HepG2 (cell line): ENCODE data around the gene TMEM19. TPM values are rescaled to one million over a fixed set of nuclear protein-coding genes. Genes with fewer than 3 reads are reported as not detected.

ENCODE experiments used
- ATAC-seq: fragments of 200-7000 bp; cut with Tn5 transposase; 3 replicates; pipeline ENCODE4 v1.9.1; 2020; ENCODE audit warnings: mild to moderate bottlenecking, moderate library complexity
- BruUV-seq: library from RNA; stranded (reverse); fragments of 400-500 nt; replicated peaks from 2 replicates; lab custom pipeline; 2021; lab: Mats Ljungman, UMichigan
- CTCF ChIA-PET: fragments of 300-600 bp; formaldehyde crosslinking; extraction: SDS; loops from one replicate; lab custom pipeline; 2021; ENCODE audit warnings: low total read pairs, inconsistent platforms, low intra/inter-chr PET ratio; lab: Yijun Ruan, JAX
- POLR2A ChIA-PET: fragments of 350-600 bp; sonication (Branson Sonifier 250); formaldehyde crosslinking; loops from one replicate; lab custom pipeline; 2020; ENCODE audit warnings: antibody characterized with exemption, inconsistent platforms; lab: Yijun Ruan, JAX
- DNase-seq: peaks from one replicate; pipeline ENCODE4 v3.0.0-alpha.2; 2015; ENCODE audit warnings: low spot score
- FAIRE-seq: peaks from 3 replicates; lab custom pipeline; 2011; peaks lifted over from hg19 to GRCh38; lab: Jason Lieb, UNC
- H2AFZ ChIP-seq: one replicate; pipeline ENCODE4 v1.6.1; 2011; ENCODE audit warnings: low read length, inconsistent platforms
- H3K27ac ChIP-seq: fragments of 300-600 bp; 3 replicates; pipeline ENCODE4 v1.8.0; 2011; ENCODE audit warnings: mixed run types, mild to moderate bottlenecking, mixed read lengths, low read length, inconsistent platforms; ENCODE audit not compliant: insufficient read depth; ENCODE audit errors: extremely low read length
- H3K27me3 ChIP-seq, 2 experiments: fragments of 200-600 bp in 1 of 2; 2 replicates in 1 of 2; 3 replicates in 1 of 2; pipeline versions ENCODE4 v1.6.0 to v1.8.0; 2011; ENCODE audit warnings: low read length in 2 of 2, mild to moderate bottlenecking in 2 of 2, moderate library complexity in 2 of 2, inconsistent platforms in 1 of 2; ENCODE audit not compliant: insufficient read depth in 2 of 2, control insufficient read depth in 1 of 2
- H3K36me3 ChIP-seq, 2 experiments: fragments of 200-600 bp in 1 of 2; replicated peaks in 1 of 2; 2 replicates in 1 of 2; 3 replicates in 1 of 2; pipeline versions ENCODE4 v1.5.1 to v1.8.0; 2011; ENCODE audit warnings: low read length in 2 of 2, inconsistent platforms in 1 of 2; ENCODE audit not compliant: insufficient read depth in 2 of 2, control insufficient read depth in 1 of 2
- H3K4me1 ChIP-seq: 2 replicates; pipeline ENCODE4 v1.5.1; 2012; ENCODE audit warnings: low read length, inconsistent platforms; ENCODE audit not compliant: insufficient read depth
- H3K4me2 ChIP-seq: 2 replicates; pipeline ENCODE4 v1.6.0; 2011; ENCODE audit warnings: low read depth, low read length, inconsistent platforms
- H3K4me3 ChIP-seq, 3 experiments: fragments of 200-600 bp in 1 of 3; sonication (generic), shearing (Covaris generic) in 1 of 3; replicated peaks in 1 of 3; 2 replicates each; pipeline ENCODE4 v1.5.1; 2011 to 2016; ENCODE audit warnings: low read length in 3 of 3, inconsistent platforms in 2 of 3, low read depth in 2 of 3, mild to moderate bottlenecking in 2 of 3, control low read depth in 1 of 3, mixed read lengths in 1 of 3; ENCODE audit not compliant: insufficient read depth in 1 of 3
- H3K79me2 ChIP-seq: one replicate; pipeline ENCODE4 v1.6.1; 2011; ENCODE audit warnings: low read length, inconsistent platforms; ENCODE audit not compliant: insufficient read depth
- H3K9ac ChIP-seq: 2 replicates; pipeline ENCODE4 v1.6.0; 2011; ENCODE audit warnings: mild to moderate bottlenecking, low read depth, low read length, inconsistent platforms; ENCODE audit not compliant: insufficient read depth
- H3K9me3 ChIP-seq: 2 replicates; pipeline ENCODE4 v1.5.1; 2012; ENCODE audit warnings: mild to moderate bottlenecking, low read length
- H4K20me1 ChIP-seq: 2 replicates; pipeline ENCODE4 v1.6.0; 2011; ENCODE audit warnings: inconsistent platforms, mild to moderate bottlenecking, low read length, moderate library complexity; ENCODE audit not compliant: insufficient read depth
- AGO2 ChIP-seq: fragments of 200-400 bp; formaldehyde crosslinking; optimal IDR thresholded peaks from 2 replicates; pipeline ENCODE3; 2017; ENCODE audit warnings: mild to moderate bottlenecking, low read depth, low read length, moderate library complexity
- HMGXB4 ChIP-seq, 2 experiments: sonication (generic) in 1 of 2; formaldehyde crosslinking in 1 of 2; IDR thresholded peaks; 2 replicates each; pipeline versions ENCODE4 v1.4.0 to v1.6.1; 2018 to 2020; ENCODE audit warnings: missing genetic modification reagents in 2 of 2, borderline replicate concordance in 1 of 2, low read depth in 1 of 2, mild to moderate bottlenecking in 1 of 2, missing biosample characterization in 1 of 2
- MTERF4 ChIP-seq: sonication (generic); formaldehyde crosslinking; IDR thresholded peaks from 2 replicates; pipeline ENCODE4 v1.8.0; 2023; ENCODE audit warnings: mild to moderate bottlenecking, missing genetic modification reagents
- PBX3 ChIP-seq: sonication (generic); formaldehyde crosslinking; IDR thresholded peaks from 2 replicates; pipeline ENCODE4 v1.8.1; 2023; ENCODE audit warnings: missing genetic modification reagents, inconsistent platforms, borderline replicate concordance
- TMF1 ChIP-seq: sonication (generic); formaldehyde crosslinking; IDR thresholded peaks from 2 replicates; pipeline ENCODE4 v1.8.1; 2022; ENCODE audit warnings: low read depth, missing genetic modification reagents
- ZNF329 ChIP-seq: sonication (generic); formaldehyde crosslinking; IDR thresholded peaks from 2 replicates; pipeline ENCODE4 v1.9.0; 2021; ENCODE audit warnings: low read depth, mild to moderate bottlenecking, missing genetic modification reagents
- ZNF576 ChIP-seq: sonication (generic); formaldehyde crosslinking; IDR thresholded peaks from 2 replicates; pipeline ENCODE4 v1.4.0; 2020; ENCODE audit warnings: mild to moderate bottlenecking, missing genetic modification reagents
- ZNF597 ChIP-seq: sonication (generic); formaldehyde crosslinking; IDR thresholded peaks from 2 replicates; pipeline ENCODE4 v1.5.0; 2020; ENCODE audit warnings: missing genetic modification reagents
- ZNF703 ChIP-seq: sonication (generic); formaldehyde crosslinking; IDR thresholded peaks from 2 replicates; pipeline ENCODE4 v1.5.1; 2020; ENCODE audit warnings: missing genetic modification reagents, mild to moderate bottlenecking, moderate library complexity, borderline replicate concordance
- WGBS: methylation state at CpG from one replicate; pipeline ENCODE4 v1.1.6; 2017; ENCODE audit warnings: low lambda C conversion rate; 5-methylcytosine and 5-hydroxymethylcytosine counted together
- in situ Hi-C: cut with HindIII; loops from 2 replicates; pipeline ENCODE4 v1.10.0; 2017; ENCODE audit warnings: low pct_unique_long_range_greater_than_20kb; ENCODE audit not compliant: extremely low pct_ligation_motif_present
- intact Hi-C: fragments of 100-400 bp; cut with micrococcal nuclease; formaldehyde crosslinking; loops from one replicate; pipeline ENCODE4 v1.10.0; 2022; ENCODE audit not compliant: unreplicated experiment
- polyA plus RNA-seq, 8 experiments: library from polyadenylated mRNA; depleted of rRNA in 3 of 8; stranded (reverse) in 7 of 8; unstranded in 1 of 8; fragments of >200 nt; fragmentation: Illumina TruSeq in 4 of 8; extraction: Trizol in 4 of 8; gene quantifications; 2 replicates each; pipeline versions ENCODE4 v1.2.1 to v1.2.3, GENCODE V29; 2011 to 2016; ENCODE audit warnings: low read depth in 4 of 8, missing spikeins in 1 of 8, mixed read lengths in 1 of 8; ENCODE audit not compliant: insufficient read depth in 1 of 8
- total RNA-seq, 5 experiments: library from RNA; depleted of rRNA; stranded (reverse); fragments of >200 nt; fragmentation: Illumina TruSeq; extraction: Trizol; gene quantifications; 2 replicates each; pipeline ENCODE4 v1.2.3, GENCODE V29; 2016; ENCODE audit warnings: low read depth in 1 of 5

The TMEM19 gene
- total and polyA plus RNA-seq, 2 of the 13 experiments (the other 11 are each of a cell fraction or from before 2014, with no cell fraction given), result 16.9 to 22.5 TPM

GRCh38 chr12:71746974-71747611 is 61.2 kb downstream of the TMEM19 start (continued):
- TF ChIP-seq PBX3 (CRISPR knock-in tag), result no peak

- Histone ChIP-seq H3K4me2 (no peak overlapping the region), H3K27ac (no peak overlapping the region), H3K9ac (no peak overlapping the region), H3K36me3 (no peaks in the 10 kb centered on the region), H3K4me1 (peaks cover 10% of the 10 kb centered on the region), H3K27me3 (no peaks in the 10 kb centered on the region; a peak in 1 of 5 replicates), H3K79me2 (no peaks in the 10 kb centered on the region), H2AFZ (no peak overlapping the region), H3K4me3 (no peak overlapping the region), H3K9me3 (no peaks in the 10 kb centered on the region), H4K20me1 (no peaks in the 10 kb centered on the region)
- BruUV-seq, result no TSS peak
- WGBS, result 24% methylated on average over 5 of the region's 5 CpGs
- POLR2A ChIA-PET, result no interaction called here
- DNase-seq (no peak), ATAC-seq (no peak), FAIRE-seq (no peak)
- CTCF ChIA-PET, result interaction anchor here (1.8 kb wide), 1 partner anchor 109 kb away, joined by 17 read pairs; no protein-coding TSS in a partner anchor
- TF ChIP-seq AGO2 (no peak), HMGXB4 (CRISPR knock-in tag; IDR thresholded peaks at IDR 0.05; ENCODE audit: borderline replicate concordance in 1 of 2, low read depth in 1 of 2) (no peak), ZNF597 (CRISPR knock-in tag) (no peak), MTERF4 (CRISPR knock-in tag) (no peak), ZNF576 (CRISPR knock-in tag) (no peak), ZNF703 (CRISPR knock-in tag) (no peak), TMF1 (CRISPR knock-in tag) (no peak), ZNF329 (CRISPR knock-in tag) (no peak)
- in situ Hi-C loops, result loop anchor here (25.0 kb wide), 1 partner anchor 611 kb away; no protein-coding TSS in a partner anchor
- intact Hi-C loops, result loop anchor here (5.0 kb wide), 2 partner anchors 191 to 306 kb away; no protein-coding TSS in a partner anchor
Measured at GRCh38 chr12:71748081-71748850, 62.4 kb downstream of the TMEM19 start.
